Left kidney (tissue), 2 donors: ENCODE measurements around the gene SYNGR3. TPM values are rescaled to one million over a fixed set of nuclear protein-coding genes. Genes with fewer than 3 reads are reported as not detected.

Experiments
- DNase-seq: peaks from one replicate; pipeline ENCODE4 v3.0.0-alpha.2; 2013
- polyA plus RNA-seq: library from polyadenylated mRNA; unstranded; fragments of 120-200 nt; gene quantifications from one replicate; pipeline ENCODE4 v1.2.1, GENCODE V29; 2013; ENCODE audit not compliant: insufficient read length

Gene SYNGR3
- polyA plus RNA-seq, 1 donor, result 1.5 TPM

- DNase-seq, result no peak
Observed at GRCh38 chr16:1991588-1991947, 1.8 kb downstream of the SYNGR3 start.

- peak; percentile 83 for DNase-seq
Observed at GRCh38 chr16:1991948-1992703, 2.4 kb downstream of the SYNGR3 start.

- DNase-seq, result no peak
Observed at GRCh38 chr16:1992704-1993317, 3.0 kb downstream of the SYNGR3 start.

GRCh38 chr16:1993731-1994131, 4.0 kb downstream of the SYNGR3 start:
- no peak for DNase-seq

GRCh38 chr16:1997494-1998359, 8.0 kb downstream of the SYNGR3 start:
- no peak for DNase-seq

- DNase-seq, result no peak
Observed at GRCh38 chr16:1998360-1998835, 8.6 kb downstream of the SYNGR3 start.

- no peak for DNase-seq
Observed at GRCh38 chr16:1998852-1999801, 9.4 kb downstream of the SYNGR3 start.

GRCh38 chr16:1999866-2000514, 10.2 kb downstream of the SYNGR3 start:
- no peak for DNase-seq

GRCh38 chr16:2001035-2001434, 11.3 kb downstream of the SYNGR3 start:
- DNase-seq, result no peak

- no peak for DNase-seq
Observed at GRCh38 chr16:2001456-2002355, 11.9 kb downstream of the SYNGR3 start.

GRCh38 chr16:2002406-2003230, 12.8 kb downstream of the SYNGR3 start:
- no peak for DNase-seq

GRCh38 chr16:2003231-2003826, 13.6 kb downstream of the SYNGR3 start:
- no peak for DNase-seq

GRCh38 chr16:2003827-2004641, 14.3 kb downstream of the SYNGR3 start:
- DNase-seq, result peak; percentile 80

- DNase-seq, result no peak
Observed at GRCh38 chr16:2004795-2005517, 15.2 kb downstream of the SYNGR3 start.

- DNase-seq, result no peak
Observed at GRCh38 chr16:2005646-2006045, 15.9 kb downstream of the SYNGR3 start.

- DNase-seq, result no peak
Observed at GRCh38 chr16:2006317-2006716, 16.5 kb downstream of the SYNGR3 start.
